ELR (cell line): Measurements from ENCODE around the gene ITK.
"Not testable (repeated sequence)": the region's sequence is repeated elsewhere in the genome, so short reads cannot be mapped to it uniquely, and the experiment has no call there.

Experiments
- DNase-seq: peaks from one replicate; pipeline ENCODE4 v3.0.0-alpha.2; 2015; ENCODE audit warnings: low read depth

Gene ITK

GRCh38 chr5:157212307-157212706 is 31.7 kb downstream of the ITK start:
- DNase-seq, result no peak

- DNase-seq, result no peak
Measured at GRCh38 chr5:157213527-157214243, 33.0 kb downstream of the ITK start.

- no peak for DNase-seq
Measured at GRCh38 chr5:157214415-157214814, 33.8 kb downstream of the ITK start.

- DNase-seq, result no peak
Measured at GRCh38 chr5:157214861-157215513, 34.3 kb downstream of the ITK start.

GRCh38 chr5:157215514-157216167 is 35.0 kb downstream of the ITK start:
- no peak for DNase-seq

- no peak for DNase-seq
Measured at GRCh38 chr5:157216391-157217142, 35.9 kb downstream of the ITK start.

GRCh38 chr5:157217289-157218024 is 36.8 kb downstream of the ITK start:
- no peak for DNase-seq

GRCh38 chr5:157219491-157220271 is 39.0 kb downstream of the ITK start:
- no peak for DNase-seq

- no peak for DNase-seq
Measured at GRCh38 chr5:157221959-157222358, 41.3 kb downstream of the ITK start.

GRCh38 chr5:157222506-157223230 is 42.0 kb downstream of the ITK start:
- DNase-seq, result peak; percentile 31

- DNase-seq, result no peak
Measured at GRCh38 chr5:157225469-157226422, 45.1 kb downstream of the ITK start.

- DNase-seq, result no peak
Measured at GRCh38 chr5:157230610-157231009, 50.0 kb downstream of the ITK start.

GRCh38 chr5:157232706-157233105 is 52.1 kb downstream of the ITK start:
- DNase-seq, result no peak

GRCh38 chr5:157233515-157233914 is 52.9 kb downstream of the ITK start:
- no peak for DNase-seq

- no peak for DNase-seq
Measured at GRCh38 chr5:157236423-157236822, 55.8 kb downstream of the ITK start.

- DNase-seq, result no peak
Measured at GRCh38 chr5:157241483-157241882, 60.8 kb downstream of the ITK start.

GRCh38 chr5:157244704-157245103 is 64.1 kb downstream of the ITK start:
- not testable (repeated sequence) for DNase-seq

- no peak for DNase-seq
Measured at GRCh38 chr5:157245476-157245875, 64.8 kb downstream of the ITK start.

- no peak for DNase-seq
Measured at GRCh38 chr5:157245886-157246285, 65.2 kb downstream of the ITK start.
